ENCODE results near the gene TXNDC15. TPM values are rescaled to one million over a fixed set of nuclear protein-coding genes. Genes with fewer than 3 reads are reported as not detected.
A peak's percentile ranks its signal among the peaks of the same experiment; 100 is the strongest.
"Not testable (repeated sequence)": the region's sequence is repeated elsewhere in the genome, so short reads cannot be mapped to it uniquely, and the experiment has no call there.

The TXNDC15 gene
- total RNA-seq, 2 donors from 2014 or later, result 65.6 to 98.1 TPM

DNA sequence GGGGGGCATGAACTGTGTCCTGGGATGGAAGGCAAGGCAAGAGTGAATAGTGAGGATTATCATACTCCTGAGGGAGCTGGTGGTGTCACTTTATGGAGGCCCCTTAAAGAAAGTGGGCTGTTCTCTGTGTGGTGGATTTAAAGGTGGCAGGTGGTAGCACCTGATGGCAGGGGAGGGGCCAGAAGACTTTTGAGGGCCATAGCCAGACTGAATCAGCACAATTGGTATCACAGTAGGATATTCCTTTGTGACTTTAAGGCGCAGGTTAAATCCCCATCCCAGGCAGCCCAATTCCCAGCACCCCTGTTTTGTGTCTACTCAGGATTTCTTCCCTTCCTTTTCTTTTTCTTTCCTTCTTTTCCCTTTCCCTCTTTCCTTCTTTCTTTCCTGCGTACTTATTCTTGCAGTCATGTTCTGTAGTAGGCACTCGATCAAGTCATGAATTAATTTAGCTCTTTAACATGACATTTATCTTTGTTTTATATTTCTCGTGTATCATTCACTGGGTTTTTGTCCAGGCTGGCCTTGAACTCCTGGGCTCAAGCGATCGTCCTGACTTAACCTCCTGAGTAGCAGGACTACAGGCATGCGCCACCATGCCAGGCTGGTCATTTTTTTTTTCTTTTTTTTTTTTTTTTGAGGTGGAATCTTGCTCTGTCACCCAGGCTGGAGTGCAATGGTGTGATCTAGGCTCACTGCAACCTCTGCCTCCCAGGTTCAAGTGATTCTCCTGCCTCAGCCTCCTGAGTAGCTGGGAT is 19.8 kb downstream of the TXNDC15 start:
- Histone ChIP-seq H3K9me3 (no peaks in the 10 kb centered on the region), H3K4me3 (no peak overlapping the region), H3K4me1 (no peaks in the 10 kb centered on the region), H3K36me3 (peaks cover 19% of the 10 kb centered on the region), H3K27ac (no peak overlapping the region), H3K27me3 (no peaks in the 10 kb centered on the region)
- no peak for DNase-seq (ENCODE audit: low spot score)
- TF ChIP-seq CTCF (IDR thresholded peaks at IDR 0.05), result no peak

DNA sequence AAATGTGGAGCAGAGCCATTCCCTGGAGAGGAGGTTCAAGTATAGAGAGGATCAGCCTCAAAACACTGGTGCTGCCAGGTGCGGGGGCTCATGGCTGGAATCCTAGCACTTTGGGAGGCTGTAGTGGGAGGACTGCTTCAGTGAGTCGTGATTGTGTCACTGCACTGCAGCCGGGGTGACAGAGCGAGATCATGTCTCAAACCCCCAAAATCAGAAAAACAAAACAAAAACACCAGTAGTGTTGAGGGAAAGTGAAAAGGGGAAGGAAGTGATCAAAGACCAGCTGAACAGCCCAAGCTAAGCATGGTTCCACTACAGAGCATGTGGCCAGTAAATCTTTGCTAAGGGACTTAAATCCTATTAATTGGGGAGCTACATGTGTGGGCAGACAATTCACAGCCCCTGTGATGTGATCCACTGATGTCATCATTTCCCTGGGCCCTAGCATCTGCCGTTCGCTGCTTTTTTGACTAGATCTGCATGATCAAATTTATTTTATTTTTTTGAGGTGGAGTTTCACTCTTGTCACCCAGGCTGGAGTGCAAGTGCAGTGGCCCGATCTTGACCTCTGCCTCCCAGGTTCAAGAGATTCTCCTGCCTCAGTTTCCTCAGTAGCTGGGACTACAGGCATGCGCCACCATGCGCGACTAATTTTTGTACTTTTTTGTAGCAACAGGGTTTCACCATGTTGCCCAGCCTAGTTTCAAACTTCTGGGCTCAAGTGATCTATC is 28.1 kb downstream of the TXNDC15 start:
- H3K27ac ChIP-seq, result no peak overlapping the region
- H3K4me1 ChIP-seq, result no peaks in the 10 kb centered on the region
- no peak for TF ChIP-seq CTCF (IDR thresholded peaks at IDR 0.05)
- H3K27me3 ChIP-seq, result no peaks in the 10 kb centered on the region
- H3K9me3 ChIP-seq, result no peaks in the 10 kb centered on the region
- no peak overlapping the region for H3K4me3 ChIP-seq
- H3K36me3 ChIP-seq, result peaks cover 19% of the 10 kb centered on the region
- DNase-seq (ENCODE audit: low spot score), result no peak

- no peaks in the 10 kb centered on the region for H3K27me3 ChIP-seq
- peak; percentile 86 for DNase-seq (ENCODE audit: low spot score)
- H3K36me3 ChIP-seq, result peaks cover 8% of the 10 kb centered on the region
- H3K4me3 ChIP-seq, result peak within 1 kb of the TSS; percentile 65 to 71
- H3K4me1 ChIP-seq, result no peaks in the 10 kb centered on the region
- H3K9me3 ChIP-seq, result no peaks in the 10 kb centered on the region
- peak within 1 kb of the TSS; percentile 94 to 100 for H3K27ac ChIP-seq
- peak; percentile 91 to 96 for TF ChIP-seq CTCF (IDR thresholded peaks at IDR 0.05)
Measured at GRCh38 chr5:134904610-134905245, 30.6 kb downstream of the TXNDC15 start, which contains the start of gene PCBD2. PCBD2 (plus strand) TSS chr5:134905131; CDS start chr5:134905140, 9 bp downstream.

- Histone ChIP-seq H3K27me3 (no peaks in the 10 kb centered on the region), H3K4me1 (no peaks in the 10 kb centered on the region), H3K36me3 (peaks cover 2% of the 10 kb centered on the region), H3K4me3 (peak overlapping the region; percentile 65 to 71), H3K27ac (peak overlapping the region; percentile 94 to 100), H3K9me3 (no peaks in the 10 kb centered on the region)
- peak; percentile 53 to 81 for TF ChIP-seq CTCF (IDR thresholded peaks at IDR 0.05)
- DNase-seq (ENCODE audit: low spot score), result peak; percentile 70
Measured at GRCh38 chr5:134905246-134905996, 31.2 kb downstream of the TXNDC15 start.

- Histone ChIP-seq H3K4me3 (no peak overlapping the region), H3K4me1 (no peaks in the 10 kb centered on the region), H3K27ac (no peak overlapping the region), H3K9me3 (no peaks in the 10 kb centered on the region), H3K36me3 (peaks cover 3% of the 10 kb centered on the region), H3K27me3 (no peaks in the 10 kb centered on the region)
- no peak for TF ChIP-seq CTCF (IDR thresholded peaks at IDR 0.05)
- DNase-seq (ENCODE audit: low spot score), result no peak
Measured at GRCh38 chr5:134906811-134907210, 32.6 kb downstream of the TXNDC15 start.

- H3K4me3 ChIP-seq; H3K27ac ChIP-seq; H3K27me3 ChIP-seq; H3K9me3 ChIP-seq; H3K4me1 ChIP-seq; DNase-seq (ENCODE audit: low spot score): not testable (repeated sequence)
- H3K36me3 ChIP-seq, result peaks cover 17% of the 10 kb centered on the region
Measured at GRCh38 chr5:134910752-134911151, 36.6 kb downstream of the TXNDC15 start.

Measured in right atrium auricular region (tissue), 2 donors.